HG02973 (cell line): ENCODE results near the gene SYTL2.
"Not testable (repeated sequence)": the region's sequence is repeated elsewhere in the genome, so short reads cannot be mapped to it uniquely, and the experiment has no call there.

Source experiments
- ATAC-seq: cut with Tn5 transposase; IDR thresholded peaks from one replicate; pipeline ENCODE4 v1.9.1; 2021; ENCODE audit warnings: moderate library complexity; ENCODE audit not compliant: unreplicated experiment

SYTL2 gene

DNA sequence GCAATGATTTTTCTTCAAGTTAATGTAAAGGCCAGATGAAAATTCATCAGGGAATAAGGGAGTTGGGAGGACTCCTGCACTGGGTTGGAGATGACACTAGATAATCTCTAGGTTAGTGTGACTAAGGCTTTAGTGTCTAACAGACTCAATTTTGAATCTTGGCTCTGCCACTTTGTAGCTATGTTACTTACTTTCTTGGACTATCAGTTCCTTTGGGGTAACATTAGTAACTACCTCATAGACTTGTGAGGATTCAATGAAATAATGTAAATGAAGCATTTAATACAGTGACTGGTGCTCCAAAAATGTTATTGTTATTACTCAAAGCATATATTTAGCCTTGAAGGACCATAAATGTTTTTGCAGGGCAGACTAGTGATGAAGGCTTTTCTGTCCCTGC lies 115.4 kb downstream of the SYTL2 start:
- no peak for ATAC-seq

DNA sequence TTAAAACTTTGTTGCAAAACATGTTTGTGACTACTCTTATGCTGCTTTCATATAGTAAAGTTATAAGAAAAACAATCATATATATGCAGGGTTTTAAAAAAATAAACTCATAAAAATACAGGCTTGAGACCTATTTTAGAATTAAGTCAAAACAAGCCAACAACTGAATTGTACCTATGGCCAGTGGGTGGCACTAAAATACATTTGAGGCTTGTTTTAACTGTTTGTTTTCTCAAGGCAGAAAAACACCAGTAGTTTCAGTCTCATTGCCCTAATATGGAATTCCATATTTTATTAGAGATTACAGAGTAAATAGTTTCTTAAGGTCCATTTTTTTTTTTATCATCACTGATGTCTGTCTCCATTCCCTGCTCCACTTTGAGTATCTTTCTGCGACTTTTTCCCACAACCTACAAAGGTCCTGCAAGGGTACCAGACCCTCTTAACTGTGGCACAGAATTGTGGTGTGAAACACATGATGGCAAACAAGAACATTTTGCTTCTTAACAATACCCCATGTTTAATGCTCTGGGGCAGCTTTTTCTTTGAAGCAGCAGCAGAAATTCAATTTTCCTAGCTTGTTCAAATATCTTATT lies 116.5 kb downstream of the SYTL2 start:
- ATAC-seq = no peak

DNA sequence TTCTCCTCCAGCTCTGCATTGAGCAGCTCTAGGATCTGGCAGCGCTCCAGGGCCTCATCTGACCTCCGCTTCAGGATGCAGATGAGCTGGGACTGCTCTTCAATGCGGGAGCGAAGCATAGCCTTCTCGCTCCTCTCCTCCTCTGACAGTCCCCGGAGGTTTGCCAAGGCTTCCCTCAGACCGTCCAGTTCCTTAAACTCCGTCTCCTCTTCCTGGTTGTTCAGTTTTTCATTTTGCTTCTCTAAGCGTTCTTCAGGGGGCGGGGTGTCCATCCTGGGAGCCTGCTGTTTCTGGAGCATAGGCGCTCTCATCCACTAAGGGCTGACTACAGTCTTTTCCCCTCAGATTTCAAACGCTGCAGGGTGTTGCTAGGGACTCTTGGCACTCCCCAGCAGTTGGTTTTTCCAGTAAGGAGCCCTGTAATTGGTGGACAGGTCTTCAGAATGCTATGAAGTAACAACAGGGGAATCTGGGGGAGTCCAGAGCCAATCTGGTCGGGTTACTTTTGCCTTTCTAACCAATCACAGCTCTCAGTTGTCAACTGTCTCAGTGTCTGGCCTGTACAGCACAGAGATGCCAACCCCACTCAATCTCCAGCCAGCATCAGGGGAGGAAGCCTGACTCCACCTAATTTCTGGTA lies 125.0 kb downstream of the SYTL2 start, which contains the start of gene CCDC89:
Gene CCDC89 (minus strand): TSS at position 376 of the 640 bp plus-strand sequence. CDS start 65 bp downstream, at position 311.
- ATAC-seq = no peak

DNA sequence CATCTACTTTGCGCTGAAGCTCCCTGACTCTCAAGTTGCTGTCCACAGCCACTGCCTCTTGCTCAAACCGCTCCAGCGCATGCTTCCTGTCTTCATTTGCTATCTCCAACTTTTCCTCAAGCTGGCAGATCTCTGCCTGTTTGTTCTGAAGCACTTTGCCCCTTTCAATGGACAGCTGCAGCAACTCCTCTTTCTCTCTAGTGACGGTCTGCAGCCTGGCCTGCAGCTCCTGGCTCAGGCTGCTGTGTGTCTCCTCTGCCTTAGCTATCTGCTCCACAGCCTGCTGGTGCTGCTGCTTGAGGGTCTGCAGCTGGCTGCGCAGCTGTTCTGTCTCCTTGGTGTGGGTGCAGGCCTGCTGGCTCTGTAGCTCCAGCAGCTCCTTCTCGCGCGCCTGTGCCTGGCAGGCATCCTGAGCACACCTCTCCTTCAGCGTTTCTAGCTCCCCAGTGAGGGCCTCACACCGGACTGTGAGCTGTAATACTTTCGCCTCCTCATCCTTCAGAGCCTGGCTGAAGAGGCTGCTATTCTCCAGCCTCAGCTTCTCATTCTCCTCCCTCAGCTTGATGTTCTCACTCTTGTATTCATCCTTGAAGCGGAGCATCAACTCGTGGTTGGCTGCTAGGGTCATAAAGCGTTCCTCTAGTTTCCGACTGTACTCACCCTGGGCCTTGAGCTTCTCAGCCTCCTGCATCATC lies 125.7 kb downstream of the SYTL2 start:
- ATAC-seq = no peak

DNA sequence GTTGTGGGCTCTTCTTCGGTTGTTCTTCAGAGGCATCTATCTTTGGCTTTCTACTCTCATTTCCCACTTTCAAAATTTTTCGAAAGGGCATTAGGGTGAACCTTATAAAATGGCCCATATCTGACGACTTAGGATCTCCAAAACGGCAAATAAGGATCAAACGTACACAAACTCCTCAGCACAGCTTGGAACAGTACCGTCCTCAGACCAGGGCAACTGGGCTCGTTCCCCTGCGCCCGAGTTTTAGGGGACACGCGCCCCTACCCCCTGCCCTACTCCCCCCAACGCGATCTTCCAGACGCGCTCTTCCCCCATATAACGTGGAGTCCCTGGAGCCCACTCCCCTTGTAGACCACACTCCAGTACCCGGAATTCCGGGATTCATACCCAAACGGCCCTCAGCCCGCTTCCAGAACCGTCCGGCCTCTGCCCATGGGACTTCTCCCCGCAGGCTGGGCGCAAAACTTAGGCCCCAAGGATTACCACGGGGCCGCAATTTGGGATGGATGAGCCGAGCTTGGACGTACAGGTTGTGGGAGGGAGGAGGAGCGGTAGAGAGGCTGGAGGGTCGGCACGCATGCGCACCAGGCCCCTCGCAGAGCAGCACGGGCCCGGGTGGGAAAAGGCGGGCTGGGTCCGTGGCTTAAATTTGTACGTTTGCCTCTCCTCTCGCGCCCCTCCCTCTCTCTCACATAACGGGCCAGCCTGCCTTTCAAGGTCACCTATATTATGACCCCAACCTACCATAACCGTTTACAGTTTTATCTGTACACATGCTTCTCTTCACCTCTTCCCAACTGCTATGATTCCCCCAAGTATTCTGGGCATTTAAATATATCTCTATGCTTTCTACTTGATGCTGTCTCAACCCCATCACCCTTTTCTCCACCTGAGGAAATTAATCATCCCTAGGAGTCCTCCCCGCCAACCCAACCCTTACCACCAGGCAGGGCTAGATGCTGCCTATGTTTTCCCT lies 128.3 kb downstream of the SYTL2 start:
- ATAC-seq = peak; percentile 77

DNA sequence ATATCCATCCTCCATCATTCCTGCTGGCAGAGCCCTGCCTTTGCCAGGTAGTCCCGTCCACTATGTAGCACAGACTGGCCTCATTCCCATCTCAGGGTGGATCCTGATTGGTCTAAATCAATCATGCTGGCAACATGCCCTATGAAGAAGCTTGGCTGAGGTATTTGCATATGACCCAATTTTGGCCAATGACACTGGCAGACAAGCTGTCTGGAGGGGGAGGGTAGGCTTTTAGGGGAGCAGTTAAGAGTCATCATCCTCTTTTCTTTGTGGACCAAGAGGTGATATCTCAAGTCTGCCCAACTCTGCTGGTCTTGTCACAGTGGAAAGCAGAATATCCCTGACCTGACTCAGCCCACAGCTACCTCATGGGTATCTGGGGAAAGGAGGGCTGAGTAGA lies 130.0 kb downstream of the SYTL2 start:
- ATAC-seq = no peak

DNA sequence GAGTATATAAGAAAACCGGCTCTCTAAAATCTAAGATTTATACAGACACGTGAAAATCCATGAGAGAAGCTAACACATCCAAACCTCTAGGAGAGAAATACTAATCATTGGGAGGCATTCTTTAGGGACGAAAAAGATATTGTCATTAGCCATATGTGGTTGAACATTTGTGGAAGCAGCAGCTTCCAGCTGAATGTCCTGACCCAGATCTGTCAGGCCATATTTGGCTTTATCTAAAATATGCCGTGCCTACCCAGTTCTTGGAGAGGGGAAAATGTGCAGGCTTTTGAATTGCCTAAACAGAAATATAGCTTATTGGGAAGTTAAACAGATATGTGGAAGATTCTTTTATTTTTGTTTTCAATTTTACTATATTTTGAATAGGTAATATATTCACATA lies 131.4 kb downstream of the SYTL2 start:
- ATAC-seq = no peak

DNA sequence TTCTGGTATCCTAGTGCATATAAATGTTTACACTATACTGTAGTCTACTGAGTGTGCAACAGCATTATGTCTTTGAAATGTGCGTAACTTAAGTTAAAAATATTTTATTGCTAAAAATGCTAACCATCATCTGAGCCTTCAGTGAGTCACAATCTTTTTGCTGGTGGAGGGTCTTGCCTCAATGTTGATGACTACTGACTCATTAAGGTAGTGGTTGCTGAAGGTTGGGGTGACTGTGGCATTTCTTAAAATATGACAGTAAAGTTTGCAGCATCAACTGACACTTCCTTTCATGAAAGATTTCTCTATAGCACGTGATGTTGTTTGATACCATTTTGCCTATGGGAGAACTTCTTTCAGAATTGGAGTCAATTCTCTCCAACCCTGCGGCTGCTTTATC lies 137.5 kb downstream of the SYTL2 start:
- ATAC-seq = no peak

DNA sequence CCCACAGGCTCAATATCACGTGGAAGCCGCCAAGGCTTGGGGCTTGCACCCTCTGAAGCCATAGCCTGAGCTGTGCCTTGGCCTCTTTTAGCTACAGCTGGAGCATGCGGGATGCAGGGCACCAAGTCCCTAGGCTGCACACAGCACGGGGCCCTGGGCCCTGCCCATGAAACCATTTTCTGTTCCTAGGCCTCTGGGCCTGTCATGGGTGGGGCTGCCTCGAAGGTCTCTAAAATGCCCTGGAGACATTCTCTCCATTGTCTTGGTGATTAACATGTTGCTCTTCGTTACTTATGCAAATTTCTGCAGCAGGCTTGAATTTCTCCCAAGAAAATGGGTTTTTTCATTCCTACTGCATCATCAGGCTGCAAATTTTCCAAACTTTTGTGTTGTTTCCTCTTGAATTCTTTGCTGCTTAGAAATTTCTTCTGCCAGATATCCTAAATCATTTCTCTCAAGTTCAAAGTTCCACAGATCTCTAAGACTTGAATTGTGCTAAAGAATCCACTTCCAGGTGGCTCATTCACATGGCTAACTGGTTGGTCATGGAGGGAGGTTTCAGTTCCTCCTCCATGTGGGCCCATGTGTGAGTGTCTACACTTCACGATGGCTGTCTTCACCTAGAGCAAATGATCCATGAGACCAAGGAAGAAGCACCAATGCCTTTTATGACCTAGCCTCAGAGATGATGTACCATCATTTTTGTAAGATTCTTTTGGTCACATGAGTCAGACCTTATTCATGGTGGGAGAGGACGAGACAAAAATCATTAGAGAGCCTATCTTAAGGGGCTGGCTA lies 138.6 kb downstream of the SYTL2 start:
- ATAC-seq = no peak

DNA sequence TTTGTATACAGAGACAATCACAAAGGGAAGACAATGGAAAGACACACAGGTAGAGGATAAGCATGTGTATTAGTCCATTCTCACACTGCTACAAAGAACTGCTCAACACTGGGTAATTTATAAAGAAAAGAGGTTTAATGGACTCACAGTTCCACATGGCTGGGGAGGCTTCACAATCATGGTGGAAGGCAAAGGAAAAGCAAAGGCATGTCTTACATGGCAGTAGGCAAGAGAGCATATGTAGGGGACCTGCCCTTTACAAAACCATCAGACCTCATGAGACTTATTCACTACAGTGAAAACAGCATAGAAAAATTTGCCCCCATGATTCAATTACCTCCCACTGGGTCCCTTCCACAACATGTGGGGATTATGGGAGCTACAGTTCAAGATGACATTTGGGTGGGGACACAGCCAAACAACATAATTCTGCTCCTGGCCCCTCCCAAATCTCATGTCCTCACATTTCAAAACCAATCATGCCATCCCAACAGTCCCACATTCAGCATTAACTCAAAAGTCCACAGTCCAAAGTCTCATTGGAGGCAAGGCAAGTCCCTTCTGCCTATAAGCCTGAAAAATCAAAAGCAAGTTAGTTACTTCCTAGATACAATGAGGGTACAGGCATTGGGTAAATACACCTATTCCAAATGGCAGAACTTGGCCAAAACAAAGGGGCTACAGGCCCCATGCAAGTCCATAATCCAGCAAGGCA lies 139.8 kb downstream of the SYTL2 start:
- not testable (repeated sequence) for ATAC-seq

DNA sequence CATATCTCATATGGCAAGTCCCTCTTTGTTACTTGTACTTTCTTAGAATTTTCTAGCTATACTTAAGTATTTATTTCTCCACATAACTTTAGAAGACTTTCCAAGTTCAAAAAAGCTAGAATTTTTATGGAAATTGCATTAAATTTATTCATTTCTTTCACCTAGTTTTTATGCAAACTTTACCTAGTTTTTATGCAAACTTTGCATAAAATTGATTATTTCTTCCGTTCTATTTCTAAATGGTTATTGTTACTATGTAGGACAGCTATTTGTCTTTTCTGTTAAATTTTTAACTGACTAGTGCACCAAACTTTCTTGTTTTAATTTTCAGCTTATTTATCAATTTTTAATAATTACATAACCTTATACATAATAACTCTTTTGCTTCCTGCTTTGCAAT lies 142.8 kb downstream of the SYTL2 start:
- ATAC-seq = no peak

DNA sequence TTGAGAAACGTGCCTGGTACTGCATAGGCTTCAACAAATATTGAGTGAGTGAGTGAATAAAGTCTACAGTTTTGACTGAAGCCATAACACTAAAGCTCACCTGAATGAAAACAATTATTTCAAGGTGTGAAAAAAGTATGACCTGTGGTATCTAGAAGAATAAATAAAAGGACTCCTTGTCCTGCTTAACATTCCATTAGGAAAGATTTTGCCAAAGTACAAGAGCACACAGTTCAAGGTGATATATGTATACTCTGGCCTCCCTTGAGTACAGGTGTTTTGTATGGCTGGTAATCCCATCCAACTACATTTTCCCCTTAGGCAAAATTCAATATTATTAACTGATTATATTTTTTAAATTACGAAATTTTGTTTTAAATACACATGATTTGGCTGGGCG lies 144.3 kb downstream of the SYTL2 start:
- ATAC-seq = no peak

DNA sequence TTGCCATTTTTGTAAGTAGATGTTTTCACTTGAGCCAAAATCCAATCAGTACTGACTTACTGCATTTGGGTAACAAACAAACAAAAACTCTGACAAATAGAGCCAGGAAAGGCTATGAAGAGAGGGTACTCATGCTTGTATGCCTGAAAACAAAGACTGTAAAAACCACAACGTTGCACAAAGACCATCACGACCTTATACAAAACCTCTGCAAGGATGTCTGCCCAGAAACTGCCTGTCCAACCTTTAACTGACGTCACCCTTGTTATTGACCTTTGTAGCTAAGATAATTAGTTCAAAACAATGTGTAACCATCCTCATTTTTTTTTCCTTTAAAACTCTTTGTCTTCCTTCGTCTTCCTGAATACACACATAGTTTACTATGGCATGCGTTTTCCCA lies 145.2 kb downstream of the SYTL2 start:
- no peak for ATAC-seq

DNA sequence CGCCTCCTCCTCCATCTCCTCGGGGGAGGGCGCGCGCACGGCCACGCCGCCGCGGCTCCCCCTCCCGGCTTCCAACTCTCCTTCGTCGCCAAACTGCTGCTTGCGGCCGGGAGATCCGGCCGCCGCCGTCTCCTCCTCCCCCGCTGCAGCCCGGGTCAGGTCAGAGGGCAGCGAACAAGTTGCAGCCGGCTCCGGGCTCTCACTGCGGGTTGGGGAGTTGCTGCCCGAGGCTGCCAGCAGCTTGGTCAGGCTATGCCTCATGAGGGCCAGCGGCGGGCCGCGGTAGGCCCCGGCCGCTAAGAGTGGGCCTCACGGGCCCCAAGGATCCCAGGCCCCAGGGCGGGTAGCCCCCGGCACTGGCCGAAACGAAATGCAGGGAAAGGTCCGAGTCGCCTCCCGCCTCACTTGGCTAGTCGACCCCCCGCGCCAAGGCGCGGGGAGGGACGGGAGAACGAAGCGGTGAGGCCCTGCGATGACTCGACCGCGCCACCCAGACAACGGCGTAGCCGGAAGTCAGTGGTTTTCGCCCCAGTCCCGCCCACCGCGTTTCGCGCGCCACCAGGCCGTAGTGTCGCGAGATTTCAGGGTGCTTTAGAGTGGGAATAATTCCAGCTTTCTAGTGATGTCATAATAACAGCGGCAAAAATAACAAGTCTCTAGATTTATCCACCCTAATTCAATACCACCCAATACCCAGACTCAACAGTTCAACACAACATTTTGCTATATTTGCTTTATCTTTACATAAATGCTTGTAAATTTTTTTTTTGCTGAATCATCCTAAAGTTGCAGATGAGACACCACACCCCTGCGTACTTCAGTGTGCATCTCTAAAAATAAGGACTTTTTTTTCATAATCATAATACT lies 146.1 kb downstream of the SYTL2 start, which contains the start of gene CREBZF:
Gene CREBZF (minus strand): TSS at position 515 of the 867 bp plus-strand sequence. CDS start 254 bp downstream, at position 261.
- peak; percentile 89 for ATAC-seq

DNA sequence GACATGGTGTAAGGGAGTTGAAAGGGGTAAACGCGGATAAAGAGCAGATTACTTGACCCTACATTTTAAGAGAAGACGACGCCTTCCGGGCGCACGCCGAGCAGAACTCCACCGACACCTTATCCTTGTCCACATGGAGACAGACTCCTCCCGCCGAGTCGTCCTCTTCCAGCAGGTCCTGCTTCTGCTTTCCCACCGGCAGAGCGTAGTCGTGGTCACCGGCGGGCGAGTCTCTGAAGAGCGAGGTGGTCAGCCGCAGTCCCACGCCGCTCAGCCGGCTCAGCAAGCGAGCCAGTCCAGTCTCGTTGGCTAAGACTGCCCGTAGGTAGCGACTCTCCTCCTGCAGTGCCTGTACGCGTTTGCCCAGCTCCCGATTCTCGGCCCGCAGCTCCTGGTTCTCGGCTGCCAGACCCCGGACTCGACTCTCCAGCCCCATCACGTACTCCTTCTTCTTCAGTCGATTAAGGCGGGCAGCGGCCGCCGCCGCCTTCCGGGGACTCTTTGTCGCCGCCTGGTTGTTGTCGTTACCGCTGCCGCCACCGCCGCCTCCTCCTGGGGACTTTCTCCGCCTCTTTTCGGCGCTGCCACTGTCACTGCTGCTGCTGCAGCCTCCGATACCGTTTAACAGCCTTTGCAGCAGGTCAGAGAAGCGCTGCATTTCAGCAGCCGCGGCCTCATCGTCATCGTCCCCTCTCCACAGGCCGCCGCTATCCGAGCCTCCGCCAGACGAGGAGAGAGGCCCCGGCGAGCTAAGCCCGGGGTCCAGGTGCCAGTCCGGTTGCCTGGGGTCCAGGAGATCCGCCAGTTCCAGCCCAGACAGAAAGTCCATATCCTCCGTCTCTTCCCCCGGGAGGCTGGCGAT lies 147.0 kb downstream of the SYTL2 start:
- ATAC-seq = peak; percentile 71

DNA sequence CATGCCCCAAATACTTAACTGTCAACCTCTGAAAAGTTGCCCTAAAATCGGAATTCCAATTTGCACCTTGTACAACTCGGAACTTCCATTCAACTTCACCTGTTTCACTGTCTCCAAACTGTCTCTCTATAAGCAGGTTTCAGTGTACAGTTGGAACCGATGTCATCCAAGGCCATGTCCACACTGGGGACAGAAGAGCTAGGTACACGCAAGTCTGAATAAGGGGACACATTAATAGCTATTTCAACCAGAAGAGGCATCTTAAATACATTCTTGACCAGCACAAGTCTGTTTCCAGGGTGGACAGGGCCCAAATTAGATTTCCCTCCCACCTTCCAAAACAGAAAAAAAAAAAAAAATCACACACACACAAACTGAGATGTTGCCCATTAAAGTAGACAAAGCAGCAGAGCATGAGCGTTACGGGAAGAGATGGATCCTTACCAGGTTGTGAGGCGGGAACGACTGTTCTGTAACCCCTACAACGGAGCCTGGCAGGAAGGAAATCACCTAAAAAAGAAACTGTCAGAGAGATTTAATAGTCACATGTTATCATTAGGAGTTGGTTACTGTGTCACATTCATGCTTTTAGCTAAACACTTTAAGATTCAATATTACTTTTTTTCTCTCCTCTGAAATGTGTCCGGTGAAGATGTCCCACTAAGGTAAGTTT lies 147.7 kb downstream of the SYTL2 start:
- ATAC-seq = no peak
